ENCODE results near the gene TYSND1.

TYSND1 gene

DNA sequence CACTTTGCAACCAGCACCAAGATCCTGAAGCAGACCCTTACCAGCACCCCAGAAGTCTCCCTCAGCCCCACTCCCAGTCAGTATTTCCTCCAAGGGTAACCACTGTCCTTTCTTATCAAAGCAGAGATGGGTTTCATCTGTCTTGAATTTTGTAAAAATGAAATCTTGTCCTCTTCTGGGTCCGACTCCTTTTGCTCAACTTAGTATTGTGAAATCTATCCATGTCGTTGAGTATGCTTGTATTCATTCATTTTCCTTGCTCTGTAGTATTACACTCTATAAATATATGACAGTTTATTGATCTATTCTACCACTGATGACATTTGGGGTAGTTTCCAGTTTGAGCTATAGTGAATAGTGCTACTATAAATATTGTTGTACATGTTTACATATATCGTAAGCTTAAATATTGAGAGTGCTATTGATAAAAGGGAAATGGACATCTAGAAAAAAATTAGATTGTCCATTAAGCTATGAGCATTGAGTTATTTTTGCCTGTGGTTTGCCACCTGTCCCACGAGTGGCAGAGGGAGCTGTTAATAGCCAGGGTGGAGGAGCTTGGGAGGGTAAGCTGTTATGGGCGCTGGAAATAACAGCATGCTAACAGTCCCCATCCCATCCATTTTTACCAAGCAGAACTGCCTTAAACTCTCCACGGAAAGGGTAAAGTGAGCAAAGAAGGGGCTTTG, 50.3 kb downstream of the TYSND1 start:
- DNase-seq (ENCODE audit: low read depth) = no peak
- H3K4me3 ChIP-seq (ENCODE audit: low read length) = no peak overlapping the region
- TF ChIP-seq, protein P1, sequence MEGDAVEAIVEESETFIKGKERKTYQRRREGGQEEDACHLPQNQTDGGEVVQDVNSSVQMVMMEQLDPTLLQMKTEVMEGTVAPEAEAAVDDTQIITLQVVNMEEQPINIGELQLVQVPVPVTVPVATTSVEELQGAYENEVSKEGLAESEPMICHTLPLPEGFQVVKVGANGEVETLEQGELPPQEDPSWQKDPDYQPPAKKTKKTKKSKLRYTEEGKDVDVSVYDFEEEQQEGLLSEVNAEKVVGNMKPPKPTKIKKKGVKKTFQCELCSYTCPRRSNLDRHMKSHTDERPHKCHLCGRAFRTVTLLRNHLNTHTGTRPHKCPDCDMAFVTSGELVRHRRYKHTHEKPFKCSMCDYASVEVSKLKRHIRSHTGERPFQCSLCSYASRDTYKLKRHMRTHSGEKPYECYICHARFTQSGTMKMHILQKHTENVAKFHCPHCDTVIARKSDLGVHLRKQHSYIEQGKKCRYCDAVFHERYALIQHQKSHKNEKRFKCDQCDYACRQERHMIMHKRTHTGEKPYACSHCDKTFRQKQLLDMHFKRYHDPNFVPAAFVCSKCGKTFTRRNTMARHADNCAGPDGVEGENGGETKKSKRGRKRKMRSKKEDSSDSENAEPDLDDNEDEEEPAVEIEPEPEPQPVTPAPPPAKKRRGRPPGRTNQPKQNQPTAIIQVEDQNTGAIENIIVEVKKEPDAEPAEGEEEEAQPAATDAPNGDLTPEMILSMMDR (conservative IDR thresholded peaks at IDR 0.05; ENCODE audit: low read length) = no peak

DNA sequence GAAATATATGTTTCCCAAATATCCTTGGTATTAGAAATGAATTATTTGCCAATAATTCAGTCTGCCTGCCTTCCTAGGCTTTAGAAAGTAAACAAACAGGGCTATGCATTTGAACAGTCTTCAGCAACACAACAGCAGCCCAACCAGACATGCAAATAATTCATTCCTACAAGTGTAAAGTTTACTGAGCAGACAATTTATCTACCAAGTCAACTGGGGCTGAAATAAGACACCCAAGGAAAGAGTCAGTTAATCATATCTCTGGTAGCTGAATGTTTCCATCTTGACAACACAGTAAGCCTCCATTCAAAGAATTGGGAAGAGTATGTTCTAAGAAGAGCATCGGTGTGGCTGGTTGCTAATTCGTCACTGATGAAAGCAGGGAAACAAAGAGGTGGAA, 52.2 kb downstream of the TYSND1 start:
- TF ChIP-seq, protein P1 (conservative IDR thresholded peaks at IDR 0.05; ENCODE audit: low read length) = no peak
- H3K4me3 ChIP-seq (ENCODE audit: low read length) = no peak overlapping the region
- no peak for DNase-seq (ENCODE audit: low read depth)

DNA sequence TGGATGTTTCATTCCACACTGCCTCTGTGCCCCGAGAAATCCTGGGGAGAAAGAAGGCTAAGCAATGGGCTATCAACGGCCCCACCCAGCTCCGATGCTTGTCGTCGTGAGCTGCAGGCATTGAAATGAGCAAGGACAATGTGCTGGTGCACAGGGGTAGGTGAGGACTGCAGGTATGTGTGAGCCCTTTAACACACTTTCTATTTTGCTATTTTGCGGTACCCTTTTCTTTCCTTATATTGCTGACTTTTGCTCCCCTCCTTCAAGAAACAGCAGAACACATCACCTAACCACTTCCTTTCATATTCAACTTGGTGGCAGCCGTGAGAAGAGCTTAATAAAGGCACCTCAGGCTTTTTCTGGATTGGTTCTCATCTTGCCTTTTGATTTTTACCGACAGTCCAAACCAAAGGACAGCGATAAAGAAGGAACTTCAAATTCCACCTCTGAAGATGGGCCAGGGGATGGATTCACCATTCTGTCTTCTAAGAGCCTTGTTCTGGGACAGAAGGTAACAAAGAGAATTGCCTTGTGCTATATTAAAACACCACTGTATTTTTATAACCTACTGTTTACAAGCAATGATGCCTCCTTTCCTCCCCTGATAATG, 53.1 kb downstream of the TYSND1 start:
- H3K4me3 ChIP-seq (ENCODE audit: low read length) = no peak overlapping the region
- DNase-seq (ENCODE audit: low read depth) = no peak
- TF ChIP-seq, protein P1 (conservative IDR thresholded peaks at IDR 0.05; ENCODE audit: low read length) = no peak

DNA sequence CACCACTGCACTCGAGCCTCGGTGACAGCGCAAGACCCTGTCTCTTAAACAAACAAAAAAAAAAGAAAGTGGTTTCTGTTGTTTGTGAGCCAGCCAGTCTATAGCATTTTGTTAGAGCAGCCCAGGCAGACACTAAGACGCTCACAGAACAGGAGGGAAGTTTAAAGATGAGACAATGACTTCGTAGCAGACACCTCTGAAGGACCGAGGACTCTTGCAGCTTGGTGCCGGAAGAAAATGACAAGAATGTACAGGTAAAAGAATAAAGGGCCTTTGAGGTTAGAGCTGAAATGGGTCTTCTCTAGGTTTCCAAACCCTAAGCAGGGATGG, 54.1 kb downstream of the TYSND1 start:
- no peak for DNase-seq (ENCODE audit: low read depth)
- H3K4me3 ChIP-seq (ENCODE audit: low read length) = no peak overlapping the region
- TF ChIP-seq, protein P1 (conservative IDR thresholded peaks at IDR 0.05; ENCODE audit: low read length) = no peak

DNA sequence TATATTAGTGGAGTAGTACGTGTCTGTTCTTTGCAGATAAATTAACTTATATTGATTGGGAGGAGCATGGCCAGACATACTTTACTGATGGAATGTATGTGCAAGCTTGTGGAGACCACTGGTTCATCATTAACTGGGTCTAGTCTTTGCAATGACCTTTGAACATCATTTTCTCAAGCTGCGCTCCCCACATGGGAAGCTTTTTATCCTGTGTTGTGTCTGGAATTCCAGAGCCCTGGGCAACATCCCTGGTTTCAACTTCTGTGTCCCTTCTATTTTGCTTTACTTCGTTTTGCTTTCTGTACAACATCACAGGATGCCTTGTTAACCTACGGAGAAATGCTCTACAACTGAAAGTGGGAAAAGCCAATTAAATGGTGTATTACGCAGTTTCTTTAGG, 55.5 kb downstream of the TYSND1 start:
- TF ChIP-seq, protein P1 (conservative IDR thresholded peaks at IDR 0.05; ENCODE audit: low read length) = no peak
- no peak overlapping the region for H3K4me3 ChIP-seq (ENCODE audit: low read length)
- DNase-seq (ENCODE audit: low read depth) = no peak

DNA sequence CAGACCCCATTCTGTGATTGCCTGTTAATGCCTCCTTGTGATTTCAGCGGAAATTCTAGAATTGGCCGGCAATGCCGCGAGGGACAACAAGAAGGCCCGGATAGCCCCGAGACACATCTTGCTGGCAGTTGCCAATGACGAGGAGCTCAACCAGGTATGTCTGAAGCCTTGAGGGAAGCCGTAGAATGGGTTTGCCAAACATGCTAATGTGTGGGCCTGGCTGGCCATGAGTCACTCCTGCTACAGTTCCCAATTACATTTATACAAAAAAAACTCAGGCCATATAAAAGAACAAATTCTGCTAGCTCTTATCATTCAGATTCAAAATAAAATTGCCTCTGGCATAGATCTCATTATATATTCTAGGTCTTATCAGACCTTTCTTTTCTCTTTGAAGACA, 56.5 kb downstream of the TYSND1 start:
- no peak overlapping the region for H3K4me3 ChIP-seq (ENCODE audit: low read length)
- DNase-seq (ENCODE audit: low read depth) = no peak
- TF ChIP-seq, protein P1 (conservative IDR thresholded peaks at IDR 0.05; ENCODE audit: low read length) = no peak

DNA sequence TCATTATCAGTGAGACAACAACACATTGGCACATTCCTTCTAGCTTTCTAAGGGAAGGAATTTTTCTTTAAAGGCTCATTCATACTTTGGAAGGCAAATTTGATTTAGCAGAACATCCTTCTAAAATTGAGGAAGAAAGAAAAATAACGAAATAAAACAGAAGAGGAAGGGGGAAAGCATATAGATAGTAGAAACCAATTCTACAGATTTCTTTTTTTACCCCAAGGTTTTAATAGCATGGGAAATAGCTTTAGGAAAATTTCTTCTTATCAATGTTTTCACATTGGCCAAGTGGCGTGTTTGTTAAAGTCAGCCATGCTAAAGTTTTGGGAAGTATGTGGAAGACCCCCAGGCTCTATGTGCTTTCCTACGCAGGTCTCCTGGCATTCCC, 58.2 kb downstream of the TYSND1 start:
- no peak overlapping the region for H3K4me3 ChIP-seq (ENCODE audit: low read length)
- no peak for DNase-seq (ENCODE audit: low read depth)
- TF ChIP-seq, protein P1 (conservative IDR thresholded peaks at IDR 0.05; ENCODE audit: low read length) = no peak

All from AG10803 (cell line).